Psoas muscle (tissue), 8 donors: ENCODE data around the gene FOXP4. TPM values are rescaled to one million over a fixed set of nuclear protein-coding genes. Genes with fewer than 3 reads are reported as not detected.

Experiments used
- ATAC-seq, 4 donors: fragments of 200-7000 bp; cut with Tn5 transposase; one replicate each; pipeline ENCODE4 v1.9.1; 2020; ENCODE audit warnings: moderate library complexity in 3 of 4, mild to moderate bottlenecking in 2 of 4
- DNase-seq, 2 donors: peaks; one replicate each; pipeline ENCODE4 v3.0.0-alpha.2; 2020
- H3K27ac ChIP-seq: fragments of 200-600 bp; one replicate; pipeline ENCODE4 v1.8.0; 2022
- H3K27me3 ChIP-seq, 3 donors: fragments of 200-600 bp in 1 of 3; one replicate each; pipeline versions ENCODE4 v1.6.1 to v1.8.0; 2013 to 2022; ENCODE audit warnings: low read length in 2 of 3, mild to moderate bottlenecking in 2 of 3, moderate library complexity in 1 of 3; ENCODE audit not compliant: insufficient read depth in 3 of 3
- H3K36me3 ChIP-seq, 2 donors: fragments of 200-600 bp in 1 of 2; one replicate each; pipeline versions ENCODE4 v1.6.1 to v1.8.0; 2013 to 2022; ENCODE audit warnings: low read depth in 1 of 2, mild to moderate bottlenecking in 1 of 2, moderate library complexity in 1 of 2; ENCODE audit not compliant: insufficient read depth in 1 of 2
- H3K4me1 ChIP-seq: fragments of 200-600 bp; one replicate; pipeline ENCODE4 v1.8.0; 2022
- H3K4me3 ChIP-seq: fragments of 200-600 bp; one replicate; pipeline ENCODE4 v1.8.0; 2022; ENCODE audit warnings: mild to moderate bottlenecking
- H3K9me3 ChIP-seq: fragments of 200-600 bp; one replicate; pipeline ENCODE4 v1.8.0; 2022
- CTCF ChIP-seq: fragments of 200-600 bp; IDR thresholded peaks from one replicate; pipeline ENCODE4 v1.8.0; 2022; ENCODE audit warnings: antibody characterized with exemption
- WGBS, 3 donors: extraction: QIAGEN DNeasy Blood & Tissue Kit; methylation state at CpG; one replicate each; pipeline versions ENCODE4 v1.1.6 to v1.1.7; 2013; 5-methylcytosine and 5-hydroxymethylcytosine counted together
- intact Hi-C, 2 donors: fragments of 100-400 bp; cut with DNase I; formaldehyde crosslinking; loops; one replicate each; pipeline versions ENCODE4 v1.11.0 to v1.14.2; 2022
- polyA plus RNA-seq, 3 donors: library from polyadenylated mRNA; stranded (reverse); fragments of 200-250 nt; gene quantifications; one replicate each; pipeline ENCODE4 v1.2.3, GENCODE V29; 2013
- total RNA-seq, 4 donors: library from RNA; stranded (reverse); fragmentation: NEBNext Ultra II Directional in 2 of 4; extraction: Animal tissue kit (Norgen Biotek cat#: 25700) in 2 of 4; gene quantifications; one replicate each; pipeline versions ENCODE4 v1.2.1 to v1.2.4, GENCODE V29; 2021 to 2023
- donor health status: healthy with polysubstance abuse.
- donor health status: DM: no; HTN: no; CAD: no; lungs with moderate emphysema.
- donor health status: Bipolar disorder and iron deficiency.
- donor health status: healthy.
- donor health status: DM: yes; HTN: yes; CAD: no.
- donor health status: DM: no; HTN: no; CAD: no.
- donor health status: DM: no; HTN: no; CAD: no.
- donor health status: DM: yes; HTN: yes; CAD: no.

Gene FOXP4
- total and polyA plus RNA-seq, 7 donors: 4.6 to 12.2 (median 7.5) TPM

GRCh38 chr6:41604006-41604405, 57.8 kb downstream of the FOXP4 start:
- Histone ChIP-seq H3K36me3 (peaks cover 0 to under 1% of the 10 kb centered on the region in 2 donors), H3K27me3 (no peaks in the 10 kb centered on the region), H3K9me3 (no peaks in the 10 kb centered on the region), H3K4me3 (no peak overlapping the region), H3K4me1 (peaks cover 4% of the 10 kb centered on the region), H3K27ac (no peak overlapping the region)
- ATAC-seq: no peak
- no peak for TF ChIP-seq CTCF
- intact Hi-C loops: loop anchor here (5.0 kb wide), 2 partner anchors 173 to 438 kb away; partner anchors contain the start of gene FRS3 (in 1 of the 2)
- no peak for DNase-seq
- 74 to 90% (median 80%) methylated on average over 5 of the region's 5 CpGs for WGBS, 3 donors

GRCh38 chr6:41605649-41606048, 59.5 kb downstream of the FOXP4 start:
- no peak for ATAC-seq
- no peak overlapping the region for H3K4me3 ChIP-seq
- H3K27me3 ChIP-seq: no peaks in the 10 kb centered on the region
- TF ChIP-seq CTCF: no peak
- intact Hi-C loops: no loop called here
- no peak for DNase-seq
- no peaks in the 10 kb centered on the region for H3K9me3 ChIP-seq
- H3K27ac ChIP-seq: no peak overlapping the region
- peaks cover 4% of the 10 kb centered on the region for H3K4me1 ChIP-seq
- WGBS, 3 donors: 76 to 83% (median 77%) methylated on average over 3 of the region's 3 CpGs
- H3K36me3 ChIP-seq: no peaks in the 10 kb centered on the region

GRCh38 chr6:41607036-41607435, 60.9 kb downstream of the FOXP4 start:
- Histone ChIP-seq H3K4me1 (peaks cover 4% of the 10 kb centered on the region), H3K9me3 (no peaks in the 10 kb centered on the region), H3K36me3 (no peaks in the 10 kb centered on the region), H3K27ac (no peak overlapping the region), H3K27me3 (no peaks in the 10 kb centered on the region), H3K4me3 (no peak overlapping the region)
- TF ChIP-seq CTCF: no peak
- ATAC-seq (no peak), DNase-seq (no peak)
- 88 to 95% (median 92%) methylated on average over 5 of the region's 5 CpGs for WGBS, 3 donors
- intact Hi-C loops: no loop called here

- no peaks in the 10 kb centered on the region for H3K27me3 ChIP-seq
- 79 to 88% (median 79%) methylated on average over 9 of the region's 9 CpGs for WGBS, 3 donors
- H3K27ac ChIP-seq: no peak overlapping the region
- ATAC-seq: no peak
- peaks cover 4% of the 10 kb centered on the region for H3K4me1 ChIP-seq
- H3K36me3 ChIP-seq: no peaks in the 10 kb centered on the region
- no peak for DNase-seq
- H3K4me3 ChIP-seq: no peak overlapping the region
- H3K9me3 ChIP-seq: no peaks in the 10 kb centered on the region
- intact Hi-C loops: no loop called here
- TF ChIP-seq CTCF: no peak
Observed at GRCh38 chr6:41607736-41608135, 61.6 kb downstream of the FOXP4 start.

- ATAC-seq: no peak
- no peaks in the 10 kb centered on the region for H3K4me1 ChIP-seq
Observed at GRCh38 chr6:41608443-41609151, 62.4 kb downstream of the FOXP4 start.

More at GRCh38 chr6:41608443-41609151, 62.4 kb downstream of the FOXP4 start:
- no peak for DNase-seq
- intact Hi-C loops: no loop called here
- Histone ChIP-seq H3K9me3 (peaks cover 4% of the 10 kb centered on the region), H3K36me3 (no peaks in the 10 kb centered on the region), H3K4me3 (no peak overlapping the region), H3K27me3 (no peaks in the 10 kb centered on the region), H3K27ac (no peak overlapping the region)
- TF ChIP-seq CTCF: no peak
- WGBS, 3 donors: 87 to 90% (median 87%) methylated on average over 11 of the region's 11 CpGs
